Breast epithelium (tissue), 3 donors: ENCODE results near the gene NOS2.
"Not testable (repeated sequence)": the region's sequence is repeated elsewhere in the genome, so short reads cannot be mapped to it uniquely, and the experiment has no call there.

Experiments used
- CTCF ChIP-seq, 3 donors: fragments of 450-650 bp; IDR thresholded peaks; one replicate each; pipeline ENCODE4 v1.5.1; 2016 to 2017; ENCODE audit warnings: antibody characterized with exemption in 3 of 3, mild to moderate bottlenecking in 3 of 3, moderate library complexity in 3 of 3
- POLR2A ChIP-seq: fragments of 450-650 bp; IDR thresholded peaks from one replicate; pipeline ENCODE4 v1.6.1; 2016; ENCODE audit warnings: antibody characterized with exemption, mild to moderate bottlenecking, moderate library complexity
- POLR2AphosphoS5 ChIP-seq, 3 donors: sonication (generic); formaldehyde crosslinking; IDR thresholded peaks; one replicate each; pipeline ENCODE4 v1.6.1; 2017; ENCODE audit warnings: antibody characterized with exemption in 3 of 3

GRCh38 chr17:27837769-27838168 lies 37.4 kb upstream of the NOS2 start:
- not testable (repeated sequence) for TF ChIP-seq CTCF (IDR thresholded peaks at IDR 0.05); POLR2A; POLR2AphosphoS5 (IDR thresholded peaks at IDR 0.05)
